Esophagus squamous epithelium (tissue), 4 donors: Measurements from ENCODE around the gene NLGN1.

ENCODE experiments used
- POLR2A ChIP-seq, 4 donors: fragments of 450-650 bp; IDR thresholded peaks; one replicate each; pipeline ENCODE4 v1.6.1; 2017; ENCODE audit warnings: antibody characterized with exemption in 4 of 4, mild to moderate bottlenecking in 4 of 4, moderate library complexity in 3 of 4
- TF ChIP-seq, protein P1 (sequence below), 6 experiments: fragments of 450-650 bp in 4 of 6; fragments of 200-600 bp in 2 of 6; sonication (generic) in 2 of 6; IDR thresholded peaks; one replicate each; pipeline ENCODE4 v1.5.1; 2016 to 2019; ENCODE audit warnings: antibody characterized with exemption in 6 of 6, mild to moderate bottlenecking in 4 of 6, moderate library complexity in 4 of 6

DNA sequence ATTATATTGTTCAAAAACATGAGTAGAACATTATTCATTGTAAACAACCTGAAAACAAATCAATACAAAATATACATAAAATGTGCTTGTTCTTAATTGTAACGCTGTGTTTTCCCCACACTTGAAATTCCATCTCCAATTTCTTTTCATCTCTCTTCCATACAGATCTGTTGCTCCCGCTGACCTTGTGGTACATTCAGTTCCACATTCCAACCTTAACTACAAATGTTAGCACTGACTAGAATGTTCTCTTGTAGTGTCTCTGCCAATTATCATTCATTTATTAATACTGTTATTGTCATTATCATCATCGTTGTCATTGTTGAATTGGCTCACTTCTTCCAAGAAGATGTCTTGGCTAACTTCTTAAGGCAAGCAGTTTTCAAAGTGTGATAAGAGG lies 65.7 kb downstream of the NLGN1 start:
- TF ChIP-seq, protein P1, sequence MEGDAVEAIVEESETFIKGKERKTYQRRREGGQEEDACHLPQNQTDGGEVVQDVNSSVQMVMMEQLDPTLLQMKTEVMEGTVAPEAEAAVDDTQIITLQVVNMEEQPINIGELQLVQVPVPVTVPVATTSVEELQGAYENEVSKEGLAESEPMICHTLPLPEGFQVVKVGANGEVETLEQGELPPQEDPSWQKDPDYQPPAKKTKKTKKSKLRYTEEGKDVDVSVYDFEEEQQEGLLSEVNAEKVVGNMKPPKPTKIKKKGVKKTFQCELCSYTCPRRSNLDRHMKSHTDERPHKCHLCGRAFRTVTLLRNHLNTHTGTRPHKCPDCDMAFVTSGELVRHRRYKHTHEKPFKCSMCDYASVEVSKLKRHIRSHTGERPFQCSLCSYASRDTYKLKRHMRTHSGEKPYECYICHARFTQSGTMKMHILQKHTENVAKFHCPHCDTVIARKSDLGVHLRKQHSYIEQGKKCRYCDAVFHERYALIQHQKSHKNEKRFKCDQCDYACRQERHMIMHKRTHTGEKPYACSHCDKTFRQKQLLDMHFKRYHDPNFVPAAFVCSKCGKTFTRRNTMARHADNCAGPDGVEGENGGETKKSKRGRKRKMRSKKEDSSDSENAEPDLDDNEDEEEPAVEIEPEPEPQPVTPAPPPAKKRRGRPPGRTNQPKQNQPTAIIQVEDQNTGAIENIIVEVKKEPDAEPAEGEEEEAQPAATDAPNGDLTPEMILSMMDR (IDR thresholded peaks at IDR 0.05) = no peak
- no peak for TF ChIP-seq POLR2A (IDR thresholded peaks at IDR 0.05)
